CD14-positive monocyte (primary cell): ENCODE measurements around the gene GLP2R. TPM values are rescaled to one million over a fixed set of nuclear protein-coding genes. Genes with fewer than 3 reads are reported as not detected.

Experiments used
- DNase-seq, 3 donors: peaks; one replicate each; pipeline ENCODE4 v3.0.0-alpha.2; 2011 to 2022
- H2AFZ ChIP-seq: 2 replicates; pipeline ENCODE4 v1.6.0; 2012; ENCODE audit warnings: mild to moderate bottlenecking, low read depth, low read length, inconsistent platforms; ENCODE audit not compliant: insufficient read depth, poor library complexity, severe bottlenecking
- H3K27ac ChIP-seq, 2 donors: 1 replicate in 1 of 2; 2 replicates in 1 of 2; pipeline ENCODE4 v1.5.1; 2012 to 2013; ENCODE audit warnings: low read length in 2 of 2, control low read depth in 1 of 2, inconsistent platforms in 1 of 2, low read depth in 1 of 2, mild to moderate bottlenecking in 1 of 2
- H3K27me3 ChIP-seq, 2 donors: one replicate each; pipeline versions ENCODE4 v1.6.0 to v1.6.1; 2011 to 2013; ENCODE audit warnings: low read length in 2 of 2; ENCODE audit not compliant: control insufficient read depth in 2 of 2, insufficient read depth in 2 of 2
- H3K36me3 ChIP-seq, 2 donors: replicated peaks in 1 of 2; 1 replicate in 1 of 2; 2 replicates in 1 of 2; pipeline versions ENCODE4 v1.5.1 to v1.6.1; 2012 to 2013; ENCODE audit warnings: low read length in 2 of 2, control low read depth in 1 of 2, inconsistent platforms in 1 of 2, mild to moderate bottlenecking in 1 of 2; ENCODE audit not compliant: insufficient read depth in 2 of 2, control insufficient read depth in 1 of 2
- H3K4me1 ChIP-seq, 2 donors: 1 replicate in 1 of 2; 2 replicates in 1 of 2; pipeline versions ENCODE4 v1.5.1 to v1.6.1; 2012 to 2013; ENCODE audit warnings: low read length in 2 of 2, control low read depth in 1 of 2, inconsistent platforms in 1 of 2, mild to moderate bottlenecking in 1 of 2, moderate library complexity in 1 of 2; ENCODE audit not compliant: insufficient read depth in 2 of 2, control insufficient read depth in 1 of 2
- H3K4me2 ChIP-seq: replicated peaks from 2 replicates; pipeline ENCODE3; 2012; ENCODE audit warnings: low read length, moderate library complexity, mild to moderate bottlenecking; ENCODE audit not compliant: poor library complexity, severe bottlenecking; ENCODE audit errors: extremely low read depth
- H3K4me3 ChIP-seq, 3 experiments: fragments of 200-600 bp in 1 of 3; sonication (generic) in 1 of 3; replicated peaks in 1 of 3; 1 replicate in 2 of 3; 2 replicates in 1 of 3; pipeline ENCODE4 v1.5.1; 2011 to 2013; ENCODE audit warnings: low read length in 3 of 3, mild to moderate bottlenecking in 3 of 3, control low read depth in 2 of 3, low read depth in 2 of 3, inconsistent platforms in 1 of 3, moderate library complexity in 1 of 3
- H3K79me2 ChIP-seq: 2 replicates; pipeline ENCODE4 v1.6.0; 2012; ENCODE audit warnings: mild to moderate bottlenecking, control low read depth, inconsistent platforms, low read length, moderate library complexity; ENCODE audit not compliant: insufficient read depth
- H3K9ac ChIP-seq: 2 replicates; pipeline ENCODE4 v1.6.0; 2017; ENCODE audit warnings: low read length, mild to moderate bottlenecking; ENCODE audit not compliant: insufficient read depth, poor library complexity, severe bottlenecking
- H3K9me3 ChIP-seq, 2 donors: replicated peaks in 1 of 2; 1 replicate in 1 of 2; 2 replicates in 1 of 2; pipeline versions ENCODE4 v1.5.1 to v1.6.1; 2012 to 2013; ENCODE audit warnings: low read length in 2 of 2, control low read depth in 1 of 2; ENCODE audit not compliant: control insufficient read depth in 1 of 2, insufficient read depth in 1 of 2
- H4K20me1 ChIP-seq: 2 replicates; pipeline ENCODE4 v1.6.0; 2012; ENCODE audit warnings: mild to moderate bottlenecking, low read length, control low read depth, moderate library complexity; ENCODE audit not compliant: insufficient read depth
- H3K27ac Mint-ChIP-seq, 7 donors: one replicate each; pipeline ENCODE4 v1.8.0; 2020; ENCODE audit warnings: mild to moderate bottlenecking in 7 of 7, mixed read lengths in 7 of 7, moderate library complexity in 6 of 7, inconsistent platforms in 2 of 7
- H3K27me3 Mint-ChIP-seq, 3 donors: one replicate each; pipeline ENCODE4 v1.8.0; 2021 to 2022; ENCODE audit warnings: low read depth in 3 of 3, mild to moderate bottlenecking in 3 of 3, mixed read lengths in 3 of 3, moderate library complexity in 3 of 3, inconsistent platforms in 1 of 3
- H3K36me3 Mint-ChIP-seq, 2 donors: one replicate each; pipeline ENCODE4 v1.8.0; 2020; ENCODE audit warnings: mixed read lengths in 2 of 2, inconsistent platforms in 1 of 2, mild to moderate bottlenecking in 1 of 2
- H3K4me1 Mint-ChIP-seq: one replicate; pipeline ENCODE4 v1.8.0; 2020; ENCODE audit warnings: mild to moderate bottlenecking, mixed read lengths
- H3K4me3 Mint-ChIP-seq, 2 donors: one replicate each; pipeline ENCODE4 v1.8.0; 2020; ENCODE audit warnings: mild to moderate bottlenecking in 2 of 2, mixed read lengths in 2 of 2, moderate library complexity in 1 of 2
- H3K9me3 Mint-ChIP-seq, 7 donors: one replicate each; pipeline ENCODE4 v1.8.0; 2020 to 2022; ENCODE audit warnings: mixed read lengths in 7 of 7, mild to moderate bottlenecking in 6 of 7, moderate library complexity in 6 of 7, inconsistent platforms in 2 of 7
- CTCF ChIP-seq: fragments of 200-600 bp; IDR thresholded peaks from one replicate; pipeline ENCODE4 v1.8.0; 2022; ENCODE audit warnings: antibody characterized with exemption, mild to moderate bottlenecking
- WGBS: methylation state at CpG from one replicate; pipeline ENCODE4 v1.1.5; 2013; ENCODE audit warnings: missing lambda C conversion rate; ENCODE audit not compliant: insufficient coverage; 5-methylcytosine and 5-hydroxymethylcytosine counted together
- intact Hi-C, 2 donors: fragments of 100-400 bp; cut with micrococcal nuclease; formaldehyde crosslinking; loops; one replicate each; pipeline versions ENCODE4 v1.15.0 to v1.15.1; 2023
- polyA plus RNA-seq, 3 donors: library from polyadenylated mRNA; depleted of rRNA in 1 of 3; unstranded in 2 of 3; stranded (reverse) in 1 of 3; fragments of 300-500 nt in 2 of 3; fragments of >200 nt in 1 of 3; fragmentation: Illumina TruSeq in 2 of 3; gene quantifications; 1 replicate in 2 of 3; 2 replicates in 1 of 3; pipeline ENCODE4 v1.2.3, GENCODE V29; 2012 to 2021

The GLP2R gene
- polyA plus RNA-seq, 3 donors = not detected

- no peaks in the 10 kb centered on the region for H3K36me3 Mint-ChIP-seq
Observed at GRCh38 chr17:9811086-9811485, 14.6 kb upstream of the GLP2R start.

DNA sequence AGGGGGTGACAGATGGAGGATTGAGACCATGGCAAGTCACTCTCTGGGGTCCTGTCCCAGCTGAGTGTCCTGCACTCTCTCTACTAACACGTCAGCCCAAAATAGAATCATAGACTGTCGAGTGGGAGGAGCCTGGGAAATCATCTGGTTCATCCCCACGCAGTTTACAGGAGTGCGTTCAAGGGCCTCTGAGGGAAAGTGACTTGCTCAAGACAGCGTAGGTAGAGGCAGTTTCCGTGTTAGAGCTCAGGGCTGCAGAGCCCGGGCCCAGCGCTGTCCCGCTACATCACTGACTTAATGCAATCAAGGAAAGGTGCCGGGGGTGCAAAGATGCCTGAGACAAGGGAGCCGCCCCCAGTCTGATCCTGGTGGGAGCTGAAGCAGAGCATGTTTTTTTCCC lies 14.2 kb upstream of the GLP2R start:
- Histone ChIP-seq H3K4me3 (no peak overlapping the region), H3K4me2 (no peak overlapping the region), H3K4me1 (no peaks in the 10 kb centered on the region), H3K9me3 (no peaks in the 10 kb centered on the region), H3K79me2 (no peaks in the 10 kb centered on the region), H3K9ac (no peak overlapping the region), H3K27me3 (no peaks in the 10 kb centered on the region), H2AFZ (no peak overlapping the region), H3K27ac (no peak overlapping the region), H4K20me1 (no peaks in the 10 kb centered on the region), H3K36me3 (no peaks in the 10 kb centered on the region)
- WGBS = 86% methylated on average over 8 of the region's 11 CpGs
- Mint-ChIP-seq H3K27me3 (peaks cover 0 to 4% (median 4%) of the 10 kb centered on the region in 3 donors), H3K36me3 (no peaks in the 10 kb centered on the region), H3K4me1 (no peaks in the 10 kb centered on the region), H3K9me3 (peaks cover 0 to 5% (median 0%) of the 10 kb centered on the region in 7 donors), H3K27ac (no peak overlapping the region), H3K4me3 (no peak overlapping the region)
- intact Hi-C loops = no loop called here
- no peak for TF ChIP-seq CTCF
- no peak for DNase-seq

More at GRCh38 chr17:9811086-9811485, 14.6 kb upstream of the GLP2R start:
- no peak overlapping the region for H3K27ac ChIP-seq
- no peak for DNase-seq
- H3K36me3 ChIP-seq = no peaks in the 10 kb centered on the region
- Mint-ChIP-seq H3K4me1 (no peaks in the 10 kb centered on the region), H3K27me3 (peaks cover 0 to 4% (median 4%) of the 10 kb centered on the region in 3 donors), H3K4me3 (no peak overlapping the region), H3K9me3 (peaks cover 0 to 5% (median 3%) of the 10 kb centered on the region in 7 donors), H3K27ac (no peak overlapping the region)
- 100% methylated on average over 3 of the region's 5 CpGs for WGBS
- TF ChIP-seq CTCF = no peak
- H3K9ac ChIP-seq = no peak overlapping the region
- no peaks in the 10 kb centered on the region for H3K79me2 ChIP-seq
- no peak overlapping the region for H2AFZ ChIP-seq
- no peak overlapping the region for H3K4me2 ChIP-seq
- H3K27me3 ChIP-seq = no peaks in the 10 kb centered on the region
- intact Hi-C loops = no loop called here
- H3K4me3 ChIP-seq = no peak overlapping the region
- H3K9me3 ChIP-seq = no peaks in the 10 kb centered on the region
- no peaks in the 10 kb centered on the region for H3K4me1 ChIP-seq
- H4K20me1 ChIP-seq = no peaks in the 10 kb centered on the region
